GM18526 (cell line): ENCODE measurements around the gene ZNF248.

Experiments
- POLR2A ChIP-seq: IDR thresholded peaks from 3 replicates; pipeline ENCODE4 v1.6.1; 2011; ENCODE audit not compliant: insufficient read length; ENCODE audit errors: extremely low read depth

The ZNF248 gene

GRCh38 chr10:37857287-37858211, at the start of gene ZNF248:
Gene ZNF248, minus strand, starts transcription at chr10:37857610. Its CDS starts 1,300 bp downstream, at chr10:37856310.
- peak; percentile 98 for TF ChIP-seq POLR2A

DNA sequence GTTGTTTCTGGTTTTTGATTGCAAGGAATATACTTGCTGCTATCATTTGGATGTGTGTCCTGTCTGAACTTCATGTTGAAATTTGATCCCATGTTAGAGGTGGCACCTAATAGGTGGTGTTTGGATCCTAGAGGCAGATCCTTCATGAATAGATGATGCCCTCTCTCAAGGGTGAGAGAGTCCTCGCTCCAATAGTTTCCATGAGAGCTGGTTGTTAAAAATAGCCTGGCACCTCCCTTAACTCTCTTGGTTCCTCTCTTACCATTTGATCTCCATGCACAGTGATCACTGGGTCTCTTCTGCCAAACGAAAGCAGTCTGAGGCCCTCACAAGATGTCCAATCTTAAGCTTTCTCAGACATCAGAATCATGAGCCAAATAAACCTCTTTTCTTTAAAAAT, 49.0 kb upstream of the ZNF248 start:
- TF ChIP-seq POLR2A = no peak

- TF ChIP-seq POLR2A = no peak
Observed at GRCh38 chr10:37896436-37896835, 39.0 kb upstream of the ZNF248 start.

DNA sequence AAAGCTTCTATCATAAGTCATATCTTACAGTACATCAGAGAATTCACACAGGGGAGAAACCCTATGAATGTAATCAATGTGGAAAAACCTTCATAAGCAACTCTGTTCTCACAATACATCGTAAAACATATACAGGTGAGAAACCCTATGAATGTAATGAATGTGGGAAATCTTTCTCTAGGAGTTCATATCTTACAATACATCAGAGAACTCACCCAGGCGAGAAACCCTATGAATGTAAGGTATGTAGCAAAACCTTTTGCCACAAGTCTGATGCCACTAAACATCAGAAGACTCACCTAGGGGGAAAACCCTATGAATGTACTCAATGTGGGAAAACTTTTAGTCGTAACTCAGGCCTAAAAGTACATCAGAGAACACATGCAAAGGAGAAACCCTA, 38.3 kb upstream of the ZNF248 start:
- TF ChIP-seq POLR2A = no peak

DNA sequence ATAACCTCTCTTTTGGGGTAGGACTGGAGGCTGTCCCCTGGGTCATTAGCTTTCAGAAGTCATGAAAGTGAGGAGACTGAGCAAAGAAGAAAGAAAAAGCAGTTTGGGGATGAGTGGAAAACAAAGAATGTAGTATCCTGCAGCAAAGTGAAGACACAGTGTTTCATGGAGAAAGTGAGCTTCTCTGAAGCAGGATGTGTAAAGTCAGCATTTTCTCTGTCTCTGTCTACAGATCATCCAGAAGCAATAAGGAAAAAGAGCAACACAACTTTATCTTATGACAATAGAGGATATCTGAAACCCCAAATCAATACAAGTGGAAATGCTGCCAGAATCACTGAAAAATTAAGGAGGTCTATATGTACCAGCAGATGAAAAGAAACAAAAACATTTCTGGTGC, 28.4 kb upstream of the ZNF248 start:
- no peak for TF ChIP-seq POLR2A

DNA sequence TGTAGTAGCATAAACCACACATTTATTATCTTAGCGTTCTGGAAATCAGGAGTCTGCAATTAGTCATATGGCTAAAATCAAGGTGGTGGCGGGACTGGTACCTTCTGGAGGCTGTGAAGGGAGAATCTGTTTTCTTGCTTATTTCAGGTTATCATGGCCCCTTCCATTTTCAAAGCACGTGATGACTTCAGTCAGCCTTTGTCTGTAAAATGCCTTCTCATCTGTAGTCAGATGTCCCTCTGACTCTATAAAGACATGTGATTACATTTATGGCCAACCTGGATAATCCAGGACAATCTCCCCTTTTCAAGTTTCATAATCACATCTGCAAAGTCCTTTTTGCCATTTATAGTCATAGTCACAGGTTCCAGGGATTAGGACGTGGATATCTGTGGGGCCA, 15.5 kb upstream of the ZNF248 start:
- no peak for TF ChIP-seq POLR2A

- TF ChIP-seq POLR2A = no peak
Observed at GRCh38 chr10:37872283-37872682, 14.9 kb upstream of the ZNF248 start.

DNA sequence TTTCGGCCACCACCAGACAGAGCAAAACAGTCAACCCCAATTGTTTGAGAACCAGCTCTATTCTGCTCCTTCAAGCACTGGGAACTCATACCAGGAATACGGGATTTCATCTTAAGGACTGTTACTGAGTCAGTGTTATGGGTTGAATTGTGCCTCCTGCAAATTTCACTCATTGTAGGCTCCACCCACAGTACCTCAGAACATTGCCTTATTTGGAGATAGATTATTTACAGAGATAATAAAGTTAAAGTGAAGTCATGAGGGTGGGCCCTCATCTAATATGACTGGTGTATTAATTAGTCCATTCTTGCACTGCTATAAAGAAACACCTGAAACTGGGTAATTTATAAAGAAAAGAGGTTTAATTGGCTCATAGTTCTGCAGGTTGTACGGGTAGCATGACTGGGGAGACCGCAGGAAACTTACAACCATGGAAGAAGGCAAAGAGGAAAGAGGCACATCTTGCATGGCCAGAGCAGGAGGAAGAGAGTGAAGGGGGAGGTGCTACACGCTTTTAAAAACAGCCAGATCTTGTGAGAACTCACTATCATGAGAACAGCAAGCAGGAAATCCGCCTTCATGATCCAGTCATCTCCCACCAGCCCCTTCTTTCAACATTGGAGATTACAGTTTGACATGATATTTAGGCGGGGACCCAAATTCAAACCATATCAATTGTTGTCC, 14.3 kb upstream of the ZNF248 start:
- no peak for TF ChIP-seq POLR2A

- no peak for TF ChIP-seq POLR2A
Observed at GRCh38 chr10:37871143-37871542, 13.7 kb upstream of the ZNF248 start.

DNA sequence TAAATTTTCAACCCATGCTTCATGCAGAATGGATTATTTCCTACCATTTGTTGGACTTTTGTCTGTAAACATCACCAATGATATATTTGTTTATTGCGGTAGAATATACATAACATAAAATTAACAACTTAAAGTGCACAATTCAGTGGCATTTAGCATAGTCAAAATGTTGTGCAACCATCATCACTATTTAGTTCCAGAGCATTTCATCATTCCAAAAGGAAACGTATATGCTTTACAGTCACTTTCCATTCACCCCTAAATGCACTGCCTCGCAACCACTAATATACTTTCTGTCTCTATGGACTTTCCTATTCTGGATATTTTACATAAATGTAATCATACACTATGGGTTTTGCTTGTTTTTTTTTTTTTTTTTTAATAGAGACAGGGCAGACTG, 11.4 kb upstream of the ZNF248 start:
- no peak for TF ChIP-seq POLR2A

- no peak for TF ChIP-seq POLR2A
Observed at GRCh38 chr10:37865957-37866803, 8.8 kb upstream of the ZNF248 start.

GRCh38 chr10:37865264-37865663, 7.9 kb upstream of the ZNF248 start:
- TF ChIP-seq POLR2A = no peak

- TF ChIP-seq POLR2A = no peak
Observed at GRCh38 chr10:37860494-37861190, 3.2 kb upstream of the ZNF248 start.

GRCh38 chr10:37856881-37857286, 526 bp downstream of the ZNF248 start:
- no peak for TF ChIP-seq POLR2A

GRCh38 chr10:37855636-37856035, 1.8 kb downstream of the ZNF248 start:
- no peak for TF ChIP-seq POLR2A
